ENCODE measurements around the gene MAMDC4.
"Not testable (repeated sequence)": the region's sequence is repeated elsewhere in the genome, so short reads cannot be mapped to it uniquely, and the experiment has no call there.

The MAMDC4 gene

DNA sequence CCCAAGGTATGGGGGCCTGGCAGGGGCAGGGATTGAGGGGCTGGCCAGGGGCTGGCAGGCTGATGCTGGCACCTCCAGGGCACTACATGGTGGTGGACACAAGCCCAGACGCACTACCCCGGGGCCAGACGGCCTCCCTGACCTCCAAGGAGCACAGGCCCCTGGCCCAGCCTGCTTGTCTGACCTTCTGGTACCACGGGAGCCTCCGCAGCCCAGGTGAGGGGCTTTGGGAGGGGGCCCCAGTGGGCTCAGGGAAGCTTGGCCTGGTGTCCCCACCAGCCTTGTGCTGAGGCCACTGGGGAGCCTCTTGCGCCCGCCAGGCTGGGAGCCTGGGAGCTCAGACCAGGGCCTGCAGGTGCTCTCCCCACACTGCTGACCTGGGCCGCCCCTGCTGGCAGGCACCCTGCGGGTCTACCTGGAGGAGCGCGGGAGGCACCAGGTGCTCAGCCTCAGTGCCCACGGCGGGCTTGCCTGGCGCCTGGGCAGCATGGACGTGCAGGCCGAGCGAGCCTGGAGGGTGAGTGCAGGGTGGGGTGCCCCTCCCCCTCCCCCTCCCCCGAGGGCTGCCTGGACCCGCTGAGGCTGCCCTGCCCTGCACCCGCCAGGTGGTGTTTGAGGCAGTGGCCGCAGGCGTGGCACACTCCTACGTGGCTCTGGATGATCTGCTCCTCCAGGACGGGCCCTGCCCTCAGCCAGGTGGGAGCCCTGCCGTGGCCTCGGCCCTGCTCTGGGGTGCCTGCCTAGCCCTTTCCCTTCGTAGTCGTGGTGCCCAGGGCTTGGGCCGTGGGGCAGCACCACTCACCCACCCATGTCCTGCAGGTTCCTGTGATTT is 5.7 kb downstream of the MAMDC4 start:
- H3K27me3 Mint-ChIP-seq: no peaks in the 10 kb centered on the region
- no peaks in the 10 kb centered on the region for H3K4me1 Mint-ChIP-seq (ENCODE audit: low read depth)
- H3K4me3 Mint-ChIP-seq: no peak overlapping the region
- H3K27ac Mint-ChIP-seq: no peak overlapping the region
- H3K9me3 Mint-ChIP-seq (ENCODE audit: low read depth): no peaks in the 10 kb centered on the region
- H3K36me3 Mint-ChIP-seq: no peaks in the 10 kb centered on the region

DNA sequence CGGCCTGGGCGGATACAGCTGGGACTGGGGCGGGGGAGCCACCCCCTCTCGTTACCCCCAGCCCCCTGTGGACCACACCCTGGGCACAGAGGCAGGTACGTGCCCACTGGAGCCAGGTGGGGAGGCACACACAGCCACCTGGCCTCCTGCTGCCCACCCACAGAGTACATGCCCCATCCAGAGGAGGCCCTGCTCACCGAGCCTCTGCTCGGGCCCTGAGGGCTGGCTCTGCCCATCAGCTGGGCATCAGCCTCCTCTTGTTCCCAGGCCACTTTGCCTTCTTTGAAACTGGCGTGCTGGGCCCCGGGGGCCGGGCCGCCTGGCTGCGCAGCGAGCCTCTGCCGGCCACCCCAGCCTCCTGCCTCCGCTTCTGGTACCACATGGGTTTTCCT is 6.3 kb downstream of the MAMDC4 start:
- no peaks in the 10 kb centered on the region for H3K27me3 Mint-ChIP-seq
- H3K4me1 Mint-ChIP-seq (ENCODE audit: low read depth): no peaks in the 10 kb centered on the region
- no peaks in the 10 kb centered on the region for H3K36me3 Mint-ChIP-seq
- no peak overlapping the region for H3K27ac Mint-ChIP-seq
- no peak overlapping the region for H3K4me3 Mint-ChIP-seq
- H3K9me3 Mint-ChIP-seq (ENCODE audit: low read depth): no peaks in the 10 kb centered on the region

GRCh38 chr9:136858844-136859757 is 7.0 kb downstream of the MAMDC4 start:
- no peaks in the 10 kb centered on the region for H3K27me3 Mint-ChIP-seq
- no peak overlapping the region for H3K4me3 Mint-ChIP-seq
- H3K36me3 Mint-ChIP-seq: no peaks in the 10 kb centered on the region
- H3K9me3 Mint-ChIP-seq (ENCODE audit: low read depth): no peaks in the 10 kb centered on the region
- peaks cover 4% of the 10 kb centered on the region for H3K4me1 Mint-ChIP-seq (ENCODE audit: low read depth)
- H3K27ac Mint-ChIP-seq: no peak overlapping the region

GRCh38 chr9:136860529-136860928 is 8.4 kb downstream of the MAMDC4 start:
- Mint-ChIP-seq H3K9me3 (ENCODE audit: low read depth) (no peaks in the 10 kb centered on the region), H3K36me3 (no peaks in the 10 kb centered on the region), H3K27me3 (no peaks in the 10 kb centered on the region), H3K27ac (peak overlapping the region; percentile 38), H3K4me1 (ENCODE audit: low read depth) (peaks cover 10% of the 10 kb centered on the region), H3K4me3 (no peak overlapping the region)

GRCh38 chr9:136860933-136861873 is 9.1 kb downstream of the MAMDC4 start:
- H3K4me3 Mint-ChIP-seq: no peak overlapping the region
- H3K27ac Mint-ChIP-seq: no peak overlapping the region

DNA sequence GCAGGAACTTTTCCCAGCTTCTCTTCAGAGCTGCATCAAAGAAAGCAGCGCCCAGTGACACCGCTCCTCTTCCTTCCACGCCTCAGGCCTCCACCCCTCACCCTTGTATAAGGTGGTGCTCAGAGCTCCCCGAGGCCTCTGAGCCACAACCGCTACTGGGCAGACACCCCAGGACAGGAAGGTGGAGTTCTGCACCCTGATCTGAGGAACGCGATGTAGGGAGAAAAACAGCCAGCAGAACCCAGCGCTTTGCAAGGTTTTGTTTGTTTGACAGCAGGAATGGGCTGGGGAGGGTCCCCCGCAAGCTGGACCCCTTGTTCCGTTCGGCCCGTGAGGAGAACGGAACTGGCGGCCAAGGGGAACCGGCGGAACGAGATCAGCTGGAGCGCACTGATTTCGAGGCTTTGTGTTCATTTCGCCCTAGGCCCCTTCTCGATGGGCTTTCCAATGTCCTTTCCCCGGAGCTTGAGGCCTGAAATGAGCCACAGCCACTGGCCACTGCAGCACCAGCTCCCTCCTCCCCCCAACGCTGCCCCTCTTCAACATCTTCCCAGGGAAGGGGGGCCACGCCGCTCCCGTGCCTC is 9.8 kb downstream of the MAMDC4 start:
- H3K4me1 Mint-ChIP-seq (ENCODE audit: low read depth): peaks cover 10% of the 10 kb centered on the region
- no peaks in the 10 kb centered on the region for H3K9me3 Mint-ChIP-seq (ENCODE audit: low read depth)
- H3K27me3 Mint-ChIP-seq: no peaks in the 10 kb centered on the region
- H3K36me3 Mint-ChIP-seq: no peaks in the 10 kb centered on the region
- no peak overlapping the region for H3K27ac Mint-ChIP-seq
- no peak overlapping the region for H3K4me3 Mint-ChIP-seq

More at GRCh38 chr9:136860933-136861873, 9.1 kb downstream of the MAMDC4 start:
- H3K9me3 Mint-ChIP-seq (ENCODE audit: low read depth): no peaks in the 10 kb centered on the region
- no peaks in the 10 kb centered on the region for H3K27me3 Mint-ChIP-seq
- H3K4me1 Mint-ChIP-seq (ENCODE audit: low read depth): peaks cover 10% of the 10 kb centered on the region
- no peaks in the 10 kb centered on the region for H3K36me3 Mint-ChIP-seq

DNA sequence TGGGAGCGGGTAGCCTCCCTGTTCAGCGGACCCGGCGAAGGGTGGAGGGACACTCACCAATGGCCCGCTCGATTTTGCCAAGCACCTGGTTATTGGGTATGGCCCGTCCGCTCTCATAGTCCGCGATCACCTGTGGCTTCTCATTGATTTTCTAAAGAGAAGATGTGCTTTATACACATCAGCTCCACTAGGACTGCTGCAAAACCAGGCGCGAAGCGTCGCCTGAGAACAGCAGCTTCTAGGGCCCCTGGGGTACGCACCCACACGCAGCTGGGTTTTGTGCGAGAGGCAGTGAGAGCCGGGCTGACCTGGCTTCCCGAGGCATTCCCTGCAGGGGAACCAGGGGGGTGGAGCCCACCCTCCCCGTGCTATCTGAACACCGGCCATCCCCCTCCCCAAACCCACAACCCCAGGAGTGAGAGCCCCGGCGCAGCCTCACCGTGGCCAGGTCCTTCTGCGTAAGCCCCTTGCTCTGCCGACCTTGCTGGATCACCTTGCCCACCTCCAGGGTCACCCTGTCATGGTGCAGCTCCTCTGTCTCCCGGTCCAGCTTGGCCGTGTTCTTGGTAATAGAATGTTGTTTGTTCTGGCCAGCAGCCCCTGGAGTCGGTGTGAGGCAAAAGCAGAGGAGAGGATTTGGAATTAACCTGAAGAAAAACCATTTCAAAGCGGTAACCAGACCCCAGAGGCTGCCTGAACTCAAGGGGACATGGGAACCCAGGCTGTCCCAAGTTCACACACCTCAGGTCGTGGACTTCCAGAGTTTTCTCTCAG is 10.9 kb downstream of the MAMDC4 start:
- Mint-ChIP-seq H3K36me3 (no peaks in the 10 kb centered on the region), H3K27me3 (no peaks in the 10 kb centered on the region), H3K27ac (no peak overlapping the region), H3K4me1 (ENCODE audit: low read depth) (peaks cover 13% of the 10 kb centered on the region), H3K9me3 (ENCODE audit: low read depth) (no peaks in the 10 kb centered on the region), H3K4me3 (no peak overlapping the region)

DNA sequence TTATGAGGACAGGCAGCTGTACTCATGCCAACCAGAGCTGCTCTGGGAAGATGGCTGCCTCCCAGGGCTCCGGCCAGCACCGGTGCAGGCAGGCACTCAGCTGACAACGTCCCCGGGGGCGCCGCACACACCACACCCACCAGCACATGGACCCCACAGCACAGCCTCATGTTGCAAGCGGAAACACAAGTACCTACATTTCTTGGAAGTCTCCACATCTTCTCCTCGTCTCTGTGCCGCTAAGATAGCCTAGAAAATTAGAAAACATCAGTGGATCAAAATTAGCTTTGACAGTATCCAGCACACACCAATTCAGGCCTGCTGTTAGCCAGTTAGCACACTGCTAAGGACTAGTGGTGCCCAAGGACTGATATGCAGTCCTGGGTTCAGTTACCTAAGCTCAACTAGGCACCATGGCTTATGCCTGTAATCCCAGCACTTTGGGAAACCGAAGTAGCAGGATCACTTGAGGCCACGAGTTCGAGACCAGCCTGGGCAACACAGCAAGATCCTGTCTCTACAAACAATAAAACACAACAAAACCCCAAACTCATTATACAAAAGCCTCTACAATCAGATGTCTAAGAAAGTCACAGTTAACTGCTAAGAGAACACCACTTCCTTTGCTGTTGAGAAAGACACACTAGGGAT is 11.6 kb downstream of the MAMDC4 start:
- no peak overlapping the region for H3K27ac Mint-ChIP-seq
- peaks cover 14% of the 10 kb centered on the region for H3K4me1 Mint-ChIP-seq (ENCODE audit: low read depth)
- no peaks in the 10 kb centered on the region for H3K9me3 Mint-ChIP-seq (ENCODE audit: low read depth)
- no peak overlapping the region for H3K4me3 Mint-ChIP-seq
- no peaks in the 10 kb centered on the region for H3K36me3 Mint-ChIP-seq
- no peaks in the 10 kb centered on the region for H3K27me3 Mint-ChIP-seq

DNA sequence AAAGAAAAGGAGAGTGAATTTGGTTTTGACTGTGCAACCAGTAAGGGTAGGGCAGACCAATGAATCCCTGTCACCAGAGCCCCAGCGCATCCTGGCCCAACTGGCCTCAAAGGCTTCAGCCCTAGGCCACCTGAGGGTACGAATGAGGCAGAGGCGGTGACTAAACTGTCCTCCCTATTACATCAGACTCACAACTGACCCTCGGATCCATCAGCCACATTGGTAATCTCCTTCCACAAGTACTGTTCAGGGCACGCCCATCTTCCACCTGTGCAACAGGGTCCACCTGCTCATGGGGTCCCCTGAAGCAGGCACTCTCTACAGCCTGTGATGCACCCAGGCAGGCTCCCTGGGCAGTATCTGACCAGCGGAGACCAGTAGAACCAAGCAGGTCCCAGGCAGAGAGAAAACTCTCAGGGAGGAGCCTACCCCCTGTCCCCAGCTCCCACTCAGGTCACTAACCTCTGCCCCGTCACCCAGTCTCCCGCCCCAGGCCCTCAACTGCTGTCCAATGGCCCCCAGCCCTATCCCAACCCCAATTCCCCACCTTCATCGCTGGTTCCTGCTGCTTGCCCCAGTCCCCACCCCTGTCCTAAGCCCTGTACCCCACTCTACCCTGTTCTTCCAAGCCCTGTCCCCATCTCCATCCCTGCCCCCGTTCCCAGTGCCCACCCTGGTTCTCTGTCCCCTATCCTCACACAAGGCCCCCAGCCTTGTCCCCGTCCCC is 13.1 kb downstream of the MAMDC4 start:
- Mint-ChIP-seq H3K27me3 (no peaks in the 10 kb centered on the region), H3K36me3 (no peaks in the 10 kb centered on the region), H3K27ac (peak overlapping the region; percentile 34), H3K9me3 (ENCODE audit: low read depth) (no peaks in the 10 kb centered on the region), H3K4me1 (ENCODE audit: low read depth) (peaks cover 16% of the 10 kb centered on the region), H3K4me3 (peak overlapping the region; percentile 83)

DNA sequence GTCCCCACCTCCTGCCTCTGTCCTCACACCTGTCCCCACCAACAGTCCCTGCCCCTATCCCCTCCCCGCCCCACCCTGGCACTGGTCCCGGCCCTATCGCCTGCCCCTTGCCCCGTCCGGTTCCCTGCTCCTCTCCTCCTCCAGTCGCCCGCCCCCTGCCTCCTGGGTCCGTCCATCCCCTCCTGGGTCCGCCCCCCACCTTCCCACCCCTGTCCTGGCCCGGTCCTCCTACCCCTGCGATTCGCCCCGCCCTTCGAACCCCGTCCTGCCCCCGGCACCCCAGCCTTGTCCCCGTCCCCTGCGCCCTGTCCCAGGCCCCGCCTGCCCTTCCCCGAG is 13.6 kb downstream of the MAMDC4 start:
- Mint-ChIP-seq H3K36me3 (no peaks in the 10 kb centered on the region), H3K9me3 (ENCODE audit: low read depth) (no peaks in the 10 kb centered on the region), H3K4me1 (ENCODE audit: low read depth) (peaks cover 16% of the 10 kb centered on the region), H3K27me3 (no peaks in the 10 kb centered on the region), H3K4me3 (peak overlapping the region; percentile 83), H3K27ac (no peak overlapping the region)

DNA sequence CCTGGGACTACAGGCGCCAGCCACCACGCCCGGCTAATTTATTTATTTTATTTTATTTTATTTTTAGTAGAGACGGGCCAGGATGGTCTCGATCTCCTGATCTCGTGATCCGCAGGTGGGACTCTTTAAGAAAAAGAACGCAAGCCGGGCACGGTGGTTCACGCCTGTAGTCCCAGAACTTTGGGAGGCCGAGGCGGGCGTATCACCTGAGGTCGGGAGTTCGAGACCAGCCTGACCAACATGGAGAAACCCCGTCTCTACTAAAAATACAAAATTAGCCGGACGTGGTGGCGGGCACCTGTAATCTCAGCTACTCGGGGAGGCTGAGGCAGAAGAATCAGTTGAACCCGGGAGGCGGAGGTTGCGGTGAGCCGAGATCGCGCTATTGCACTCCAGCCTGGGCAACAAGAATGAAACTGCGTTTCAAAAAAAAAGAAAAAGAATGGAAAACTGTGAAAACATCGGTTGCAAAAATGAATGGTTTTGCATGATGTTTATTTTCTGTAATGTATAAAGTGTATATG is 14.8 kb downstream of the MAMDC4 start:
- H3K4me1 Mint-ChIP-seq (ENCODE audit: low read depth): peaks cover 16% of the 10 kb centered on the region
- not testable (repeated sequence) for H3K36me3 Mint-ChIP-seq; H3K27me3 Mint-ChIP-seq; H3K9me3 Mint-ChIP-seq (ENCODE audit: low read depth)
- peak overlapping the region; percentile 71 for H3K4me3 Mint-ChIP-seq
- peak overlapping the region; percentile 46 for H3K27ac Mint-ChIP-seq

- Mint-ChIP-seq H3K27ac (peak overlapping the region; percentile 46), H3K4me1 (ENCODE audit: low read depth) (peaks cover 16% of the 10 kb centered on the region), H3K27me3 (no peaks in the 10 kb centered on the region), H3K36me3 (no peaks in the 10 kb centered on the region), H3K9me3 (ENCODE audit: low read depth) (no peaks in the 10 kb centered on the region), H3K4me3 (peak overlapping the region; percentile 71)
Measured at GRCh38 chr9:136867480-136867879, 15.3 kb downstream of the MAMDC4 start.

GRCh38 chr9:136867917-136868316 is 15.8 kb downstream of the MAMDC4 start:
- Mint-ChIP-seq H3K27me3 (no peaks in the 10 kb centered on the region), H3K36me3 (no peaks in the 10 kb centered on the region), H3K27ac (no peak overlapping the region), H3K4me1 (ENCODE audit: low read depth) (peaks cover 16% of the 10 kb centered on the region), H3K4me3 (peak overlapping the region; percentile 71), H3K9me3 (ENCODE audit: low read depth) (no peaks in the 10 kb centered on the region)

Data from activated naive CD8-positive, alpha-beta T cell (primary cell).